Activated T-cell treated with anti-CD3 and anti-CD28 coated beads for 48 hours (primary cell): Measurements from ENCODE around the gene RGPD4.
"Not testable (repeated sequence)": the region's sequence is repeated elsewhere in the genome, so short reads cannot be mapped to it uniquely, and the experiment has no call there.

Source experiments
- DNase-seq: peaks from one replicate; pipeline ENCODE4 v3.0.0-alpha.2; 2020; ENCODE audit warnings: low read depth

RGPD4 gene

GRCh38 chr2:107826749-107827148 is at the start of gene RGPD4:
TSS of gene RGPD4 (plus strand) at chr2:107826892. CDS start at chr2:107827014, 122 bp downstream.
- DNase-seq, result not testable (repeated sequence)

- no peak for DNase-seq
Observed at GRCh38 chr2:107777974-107778373, 48.7 kb upstream of the RGPD4 start.

DNA sequence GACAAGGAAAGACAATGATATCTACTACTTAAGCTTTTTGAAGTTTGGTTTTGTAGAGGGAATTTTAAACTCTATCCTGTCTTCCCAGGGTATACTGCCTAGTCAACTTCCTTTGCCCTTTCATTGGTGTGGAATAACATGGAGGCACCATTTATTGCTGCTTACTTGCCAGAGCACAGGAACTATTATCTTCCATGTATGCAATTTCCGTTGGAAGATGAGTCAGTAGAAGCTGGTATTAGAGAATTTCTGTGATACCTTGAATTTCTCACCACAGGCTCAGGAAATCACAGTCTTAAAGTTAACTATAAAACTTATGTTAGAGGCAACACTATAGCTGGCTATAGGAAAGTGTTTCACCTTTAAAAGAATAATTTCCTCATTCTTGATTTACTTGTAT is 40.9 kb upstream of the RGPD4 start:
- no peak for DNase-seq

DNA sequence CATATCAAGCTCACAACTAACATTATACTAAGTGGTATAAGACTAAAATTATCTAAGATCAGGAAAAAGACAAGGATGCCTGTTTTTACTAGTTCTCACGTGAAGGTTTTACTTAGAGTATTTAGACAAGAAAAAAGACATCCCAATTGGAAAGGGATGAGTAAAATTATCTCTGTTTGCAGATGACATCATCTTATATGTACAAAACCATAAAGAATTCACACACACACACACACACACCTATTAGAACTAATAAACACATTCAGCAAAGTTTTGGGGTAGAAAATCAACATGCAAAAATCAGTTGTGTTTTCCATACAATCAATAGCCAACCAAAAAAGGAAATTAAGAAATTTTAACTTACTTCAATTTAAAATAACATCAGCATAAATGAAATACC is 35.9 kb upstream of the RGPD4 start:
- no peak for DNase-seq

DNA sequence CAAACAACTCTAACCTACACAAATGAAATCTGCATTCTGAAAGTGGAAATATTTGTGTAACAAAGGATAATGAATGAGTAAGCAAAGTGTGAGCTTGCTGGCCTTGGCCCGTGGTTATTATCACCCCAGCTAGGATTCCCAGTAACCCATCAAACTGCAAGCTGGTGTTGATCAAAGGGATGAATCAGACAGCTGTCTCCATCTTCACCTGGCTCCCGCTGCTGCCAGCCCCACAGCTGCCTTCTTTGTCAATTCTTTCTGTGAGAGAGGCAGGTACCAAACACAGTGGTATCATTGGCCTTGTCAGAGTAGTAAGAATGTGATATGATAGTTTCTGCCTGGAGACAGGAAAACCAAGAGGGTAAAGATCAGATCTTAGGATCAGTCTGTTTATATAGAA is 25.2 kb upstream of the RGPD4 start:
- DNase-seq, result no peak

- DNase-seq, result no peak
Observed at GRCh38 chr2:107804608-107805498, 21.8 kb upstream of the RGPD4 start.

- no peak for DNase-seq
Observed at GRCh38 chr2:107806901-107807300, 19.8 kb upstream of the RGPD4 start.

- DNase-seq, result no peak
Observed at GRCh38 chr2:107807988-107808387, 18.7 kb upstream of the RGPD4 start.

DNA sequence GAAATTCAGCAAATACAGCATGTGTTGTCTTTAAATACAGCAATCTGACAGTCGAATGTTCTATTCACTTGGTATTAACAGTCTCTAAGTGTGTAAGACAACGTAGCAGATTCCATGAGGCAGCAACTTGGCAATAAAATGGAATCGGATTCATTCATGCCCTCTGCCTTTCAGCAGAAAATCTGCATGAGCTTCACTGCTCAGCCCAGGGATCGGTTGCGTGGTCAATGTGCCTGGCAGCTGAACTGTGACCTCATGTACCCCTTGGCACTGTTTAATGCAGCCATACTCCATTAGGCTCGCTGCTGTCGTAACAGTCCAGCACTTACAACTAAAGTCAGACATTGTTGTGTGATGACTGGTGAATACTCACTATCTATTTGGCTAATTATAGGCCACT is 17.7 kb upstream of the RGPD4 start:
- DNase-seq, result no peak

- no peak for DNase-seq
Observed at GRCh38 chr2:107809835-107810234, 16.9 kb upstream of the RGPD4 start.

- DNase-seq, result no peak
Observed at GRCh38 chr2:107810734-107811133, 16.0 kb upstream of the RGPD4 start.

DNA sequence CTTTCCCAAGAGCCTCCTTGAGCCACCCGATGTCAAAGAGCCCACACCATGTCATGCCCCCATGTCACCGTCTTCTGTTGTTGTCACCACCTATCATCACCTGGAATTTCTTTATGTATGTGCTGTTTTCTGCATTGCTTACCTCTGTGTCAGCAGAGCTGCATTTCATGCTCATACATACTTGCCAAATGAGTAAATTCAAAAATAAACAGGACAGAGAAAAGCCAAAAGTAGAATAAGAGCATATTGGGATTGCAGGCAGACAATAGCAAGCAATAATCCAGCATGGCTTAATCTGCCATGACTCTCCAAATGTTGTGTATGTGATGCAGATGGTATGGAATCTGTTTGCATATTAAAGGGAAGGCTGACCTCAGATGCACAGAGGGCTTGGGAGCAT is 15.3 kb upstream of the RGPD4 start:
- DNase-seq, result no peak

DNA sequence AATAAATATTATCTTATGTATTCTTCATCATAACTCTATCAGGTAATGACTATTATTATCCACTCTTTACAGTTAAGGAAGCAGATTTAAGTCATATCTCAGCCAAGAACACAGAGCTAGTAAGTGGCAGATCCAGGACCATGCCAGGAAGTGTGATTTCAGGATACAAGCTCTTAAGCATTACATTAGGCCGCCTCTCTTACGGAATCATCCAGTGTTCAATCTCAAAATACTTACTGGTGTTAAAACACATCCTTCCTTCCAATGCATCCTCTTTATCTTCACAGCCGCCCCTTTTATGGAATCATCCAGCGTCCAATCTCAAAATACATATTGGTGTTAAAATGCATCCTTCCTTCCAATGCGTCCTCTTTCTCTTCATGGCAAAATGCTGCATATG is 14.7 kb upstream of the RGPD4 start:
- no peak for DNase-seq

GRCh38 chr2:107817378-107817777 is 9.3 kb upstream of the RGPD4 start:
- no peak for DNase-seq

DNA sequence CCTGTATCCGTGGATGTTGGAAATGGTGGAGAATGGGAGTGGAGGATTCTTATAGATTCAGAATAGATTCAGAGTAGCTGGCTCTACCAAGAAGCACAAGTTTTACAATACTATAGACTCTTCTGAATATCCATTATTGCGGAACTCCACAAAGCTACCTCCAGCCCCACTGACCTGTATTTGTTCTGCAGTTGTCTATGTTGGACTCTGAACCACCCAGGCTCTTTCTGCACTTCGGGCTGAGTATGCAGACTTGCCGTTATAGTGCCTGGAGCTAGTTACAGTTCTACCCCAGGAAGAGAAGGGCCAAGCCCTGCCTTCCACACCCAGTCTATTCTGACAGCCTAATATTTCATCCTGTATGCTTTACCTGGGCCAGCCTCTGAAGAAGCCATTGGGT is 4.4 kb upstream of the RGPD4 start:
- no peak for DNase-seq

DNA sequence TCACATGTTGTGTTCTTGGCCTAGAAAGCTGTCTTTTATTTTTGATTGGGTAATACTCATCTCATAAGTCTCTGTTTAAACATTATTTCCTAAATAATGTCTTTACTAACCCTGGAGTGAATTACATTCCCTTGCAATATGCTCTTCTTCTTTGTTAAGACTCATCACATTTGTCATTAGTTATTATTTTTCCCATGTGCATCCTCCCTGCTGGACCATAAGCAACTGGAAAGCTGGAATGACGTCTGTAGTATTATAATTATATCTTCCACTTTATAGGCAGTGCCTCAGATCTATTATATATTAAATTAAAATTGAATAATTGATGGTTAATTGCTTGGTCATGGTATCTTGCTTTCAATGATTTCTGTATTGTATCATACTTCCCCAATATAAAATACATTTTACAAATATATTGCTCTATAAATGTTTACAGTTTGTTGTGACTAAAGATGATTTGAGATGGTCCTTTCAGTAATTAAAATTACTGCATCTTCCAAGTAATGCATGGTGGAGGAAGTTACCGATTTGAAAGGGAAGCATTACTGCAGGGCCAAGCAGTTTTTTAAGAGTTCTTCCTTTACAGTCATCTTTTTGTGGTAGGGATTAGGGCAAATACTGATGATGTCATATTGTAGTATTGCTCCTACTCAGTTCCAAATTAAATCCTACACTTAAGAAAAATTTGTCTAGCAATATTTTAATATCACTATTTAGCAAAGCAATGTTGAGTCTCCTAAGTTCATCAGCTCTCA is 2.1 kb upstream of the RGPD4 start:
- DNase-seq, result no peak

- no peak for DNase-seq
Observed at GRCh38 chr2:107825206-107825563, 1.5 kb upstream of the RGPD4 start.

GRCh38 chr2:107829514-107829913 is 2.8 kb downstream of the RGPD4 start:
- not testable (repeated sequence) for DNase-seq

DNA sequence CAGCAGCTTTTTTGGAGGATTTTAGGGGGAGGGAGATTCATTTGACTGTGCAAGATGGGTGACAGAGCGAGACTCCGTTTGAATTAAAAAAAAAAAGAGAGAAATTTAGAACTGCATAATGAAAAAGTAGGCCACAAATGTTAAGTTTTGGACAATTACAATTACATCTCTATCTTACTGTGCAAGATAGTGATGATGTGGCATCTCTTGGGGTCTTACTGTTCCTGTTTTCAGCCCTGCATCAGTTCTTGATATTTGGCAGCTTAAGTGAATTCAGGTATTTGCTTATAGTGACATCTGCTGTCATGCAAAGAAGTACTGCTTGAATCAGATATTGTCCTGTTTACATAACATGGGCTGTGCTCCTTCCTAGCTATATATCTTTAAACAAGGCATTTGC is 6.5 kb downstream of the RGPD4 start:
- not testable (repeated sequence) for DNase-seq

DNA sequence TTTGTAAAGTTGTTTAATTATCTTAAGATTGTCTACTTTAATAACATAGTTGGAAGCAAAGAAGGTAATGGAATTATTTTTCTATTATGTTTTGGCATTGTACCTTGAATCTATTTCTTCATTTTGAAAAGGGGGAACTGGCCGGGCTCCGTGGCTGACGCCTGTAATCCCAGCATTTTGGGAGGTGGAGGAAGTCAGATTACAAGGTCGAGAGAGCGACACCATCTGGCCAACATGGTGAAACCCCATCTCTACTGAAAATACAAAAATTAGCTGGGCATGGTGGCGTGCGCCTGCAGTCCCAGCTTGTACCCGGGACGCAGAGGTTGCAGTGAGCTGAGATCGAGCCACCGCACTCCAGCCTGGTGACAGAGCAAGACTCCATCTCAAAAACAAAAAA is 6.9 kb downstream of the RGPD4 start:
- DNase-seq, result not testable (repeated sequence)

GRCh38 chr2:107916121-107916520 is 89.4 kb downstream of the RGPD4 start:
- DNase-seq, result not testable (repeated sequence)

- DNase-seq, result not testable (repeated sequence)
Observed at GRCh38 chr2:107916696-107917370, 90.1 kb downstream of the RGPD4 start.

- no peak for DNase-seq
Observed at GRCh38 chr2:107927034-107927534, 100.4 kb downstream of the RGPD4 start.
